ENCODE results near the gene MLLT6.

Gene MLLT6

GRCh38 chr17:38761612-38762011 lies 56.5 kb downstream of the MLLT6 start:
- TF ChIP-seq CTCF (IDR thresholded peaks at IDR 0.05; ENCODE audit: low read depth, low read length, missing control alignments): peak; percentile 52
- no peak for DNase-seq (ENCODE audit: low read depth)
- no peak overlapping the region for H3K4me3 ChIP-seq (ENCODE audit: low read depth, low read length)

GRCh38 chr17:38762231-38762630 lies 57.2 kb downstream of the MLLT6 start:
- DNase-seq (ENCODE audit: low read depth): no peak
- no peak for TF ChIP-seq CTCF (IDR thresholded peaks at IDR 0.05; ENCODE audit: low read depth, low read length, missing control alignments)
- no peak overlapping the region for H3K4me3 ChIP-seq (ENCODE audit: low read depth, low read length)

- TF ChIP-seq CTCF (IDR thresholded peaks at IDR 0.05; ENCODE audit: low read depth, low read length, missing control alignments): no peak
- no peak for DNase-seq (ENCODE audit: low read depth)
- no peak overlapping the region for H3K4me3 ChIP-seq (ENCODE audit: low read depth, low read length)
Observed at GRCh38 chr17:38766341-38766740, 61.3 kb downstream of the MLLT6 start.

GRCh38 chr17:38768417-38768816 lies 63.3 kb downstream of the MLLT6 start:
- no peak for TF ChIP-seq CTCF (IDR thresholded peaks at IDR 0.05; ENCODE audit: low read depth, low read length, missing control alignments)
- no peak overlapping the region for H3K4me3 ChIP-seq (ENCODE audit: low read depth, low read length)
- no peak for DNase-seq (ENCODE audit: low read depth)

GRCh38 chr17:38773258-38773657 lies 68.2 kb downstream of the MLLT6 start:
- DNase-seq (ENCODE audit: low read depth): no peak
- H3K4me3 ChIP-seq (ENCODE audit: low read depth, low read length): no peak overlapping the region
- TF ChIP-seq CTCF (IDR thresholded peaks at IDR 0.05; ENCODE audit: low read depth, low read length, missing control alignments): no peak

- H3K4me3 ChIP-seq (ENCODE audit: low read depth, low read length): no peak overlapping the region
- no peak for DNase-seq (ENCODE audit: low read depth)
- no peak for TF ChIP-seq CTCF (IDR thresholded peaks at IDR 0.05; ENCODE audit: low read depth, low read length, missing control alignments)
Observed at GRCh38 chr17:38777641-38778250, 72.7 kb downstream of the MLLT6 start.
